Measurements from ENCODE around the gene KDF1.

KDF1 gene, protein sequence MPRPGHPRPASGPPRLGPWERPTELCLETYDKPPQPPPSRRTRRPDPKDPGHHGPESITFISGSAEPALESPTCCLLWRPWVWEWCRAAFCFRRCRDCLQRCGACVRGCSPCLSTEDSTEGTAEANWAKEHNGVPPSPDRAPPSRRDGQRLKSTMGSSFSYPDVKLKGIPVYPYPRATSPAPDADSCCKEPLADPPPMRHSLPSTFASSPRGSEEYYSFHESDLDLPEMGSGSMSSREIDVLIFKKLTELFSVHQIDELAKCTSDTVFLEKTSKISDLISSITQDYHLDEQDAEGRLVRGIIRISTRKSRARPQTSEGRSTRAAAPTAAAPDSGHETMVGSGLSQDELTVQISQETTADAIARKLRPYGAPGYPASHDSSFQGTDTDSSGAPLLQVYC

DNA sequence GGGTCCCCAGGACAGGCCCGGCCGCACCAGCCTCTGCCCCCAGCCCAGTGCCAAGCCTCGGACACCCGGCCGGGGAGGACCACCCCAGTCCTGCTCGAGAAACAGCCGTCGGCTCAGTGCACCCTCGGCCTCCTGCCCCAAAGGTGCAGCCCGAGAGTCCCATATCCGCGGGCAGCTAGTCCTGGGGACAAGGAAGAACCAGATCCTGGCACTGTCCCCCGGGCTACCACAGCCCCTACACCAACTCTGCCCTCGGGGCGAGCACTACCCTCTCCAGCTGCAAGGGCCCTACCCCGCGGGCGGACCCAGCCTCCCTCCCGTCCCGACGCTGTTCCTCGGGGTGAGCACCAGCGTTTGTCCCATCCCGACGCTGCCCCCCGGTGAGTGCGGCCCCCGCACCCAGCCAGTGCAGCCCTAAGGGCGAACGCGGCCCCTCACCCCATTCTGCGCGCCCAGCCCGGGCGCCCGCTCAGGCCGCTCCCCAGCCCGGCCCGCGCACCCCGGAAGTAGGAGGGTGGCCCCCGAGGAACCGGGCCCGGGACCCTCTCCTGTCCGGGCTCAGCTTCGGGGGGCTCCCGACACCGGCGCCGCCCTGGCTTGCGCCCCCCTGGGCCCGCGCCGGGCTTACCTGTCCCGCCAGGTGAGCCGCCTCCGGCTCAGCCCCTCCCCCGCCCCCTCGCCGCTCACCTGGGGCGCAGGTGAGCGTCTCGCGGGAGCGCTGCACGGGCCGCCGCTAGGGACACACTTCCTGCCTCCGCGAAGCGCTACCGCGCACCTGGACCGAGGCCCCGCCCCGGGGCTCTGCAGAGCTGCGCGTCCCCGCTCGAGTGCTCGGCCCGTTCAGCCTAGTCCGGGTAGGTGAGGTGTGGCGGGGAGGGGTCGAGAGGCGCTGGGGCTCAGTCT, at the start of gene KDF1:
Gene KDF1, minus strand, starts transcription at position 747 of the 903 bp plus-strand sequence. CDS start 8,088 bp downstream, outside the sequence.
- Histone ChIP-seq H3K4me3 (ENCODE audit: low read length) (peak within 1 kb of the TSS; percentile 66), H3K27me3 (ENCODE audit: insufficient read depth, low read length) (peaks cover 40% of the 10 kb centered on the region), H3K36me3 (ENCODE audit: insufficient read depth, low read depth, low read length) (no peaks in the 10 kb centered on the region), H3K27ac (ENCODE audit: low read length) (no peak within 1 kb of the TSS), H3K9me3 (ENCODE audit: insufficient read depth, low read depth, low read length) (no peaks in the 10 kb centered on the region), H3K4me1 (ENCODE audit: insufficient read depth, low read length) (no peaks in the 10 kb centered on the region), H3K9ac (ENCODE audit: low read depth, low read length) (peak within 1 kb of the TSS; percentile 62)

DNA sequence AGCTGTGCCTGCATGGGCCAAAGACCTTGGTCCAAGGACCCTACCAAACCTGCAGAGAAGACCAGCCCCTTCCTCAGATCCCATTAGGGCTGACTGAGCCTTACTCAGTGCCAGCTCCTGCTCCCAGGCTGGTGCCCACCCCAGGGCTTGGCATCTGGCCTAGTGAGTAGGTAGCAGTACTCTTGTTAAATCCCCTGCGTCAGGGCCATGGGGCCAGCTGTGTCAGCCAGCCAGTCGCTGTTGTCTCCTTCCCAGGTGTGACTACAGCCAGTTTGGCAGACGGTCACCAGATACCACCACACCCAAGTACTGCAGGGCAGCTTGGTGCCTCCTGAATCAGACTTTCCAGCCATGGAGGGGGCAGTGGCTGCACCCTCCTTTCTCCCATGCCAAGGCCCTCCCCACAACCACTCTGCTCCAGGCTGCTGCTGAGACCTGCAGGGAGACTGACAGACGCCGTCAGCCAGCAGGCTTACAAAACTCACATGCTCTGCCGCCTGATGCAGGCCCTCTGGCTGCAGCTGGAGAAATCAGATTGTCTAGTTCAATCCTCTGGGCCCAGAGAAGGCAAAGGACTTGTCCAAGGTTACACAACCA, 49.4 kb upstream of the KDF1 start:
- Histone ChIP-seq H3K36me3 (ENCODE audit: insufficient read depth, low read depth, low read length) (peaks cover 36% of the 10 kb centered on the region), H3K9me3 (ENCODE audit: insufficient read depth, low read depth, low read length) (no peaks in the 10 kb centered on the region), H3K27me3 (ENCODE audit: insufficient read depth, low read length) (no peaks in the 10 kb centered on the region), H3K4me1 (ENCODE audit: insufficient read depth, low read length) (peaks cover 40% of the 10 kb centered on the region), H3K27ac (ENCODE audit: low read length) (peak overlapping the region; percentile 35), H3K4me3 (ENCODE audit: low read length) (peak overlapping the region; percentile 97), H3K9ac (ENCODE audit: low read depth, low read length) (peak overlapping the region; percentile 50; the same call in 1 of the 2 replicates)

DNA sequence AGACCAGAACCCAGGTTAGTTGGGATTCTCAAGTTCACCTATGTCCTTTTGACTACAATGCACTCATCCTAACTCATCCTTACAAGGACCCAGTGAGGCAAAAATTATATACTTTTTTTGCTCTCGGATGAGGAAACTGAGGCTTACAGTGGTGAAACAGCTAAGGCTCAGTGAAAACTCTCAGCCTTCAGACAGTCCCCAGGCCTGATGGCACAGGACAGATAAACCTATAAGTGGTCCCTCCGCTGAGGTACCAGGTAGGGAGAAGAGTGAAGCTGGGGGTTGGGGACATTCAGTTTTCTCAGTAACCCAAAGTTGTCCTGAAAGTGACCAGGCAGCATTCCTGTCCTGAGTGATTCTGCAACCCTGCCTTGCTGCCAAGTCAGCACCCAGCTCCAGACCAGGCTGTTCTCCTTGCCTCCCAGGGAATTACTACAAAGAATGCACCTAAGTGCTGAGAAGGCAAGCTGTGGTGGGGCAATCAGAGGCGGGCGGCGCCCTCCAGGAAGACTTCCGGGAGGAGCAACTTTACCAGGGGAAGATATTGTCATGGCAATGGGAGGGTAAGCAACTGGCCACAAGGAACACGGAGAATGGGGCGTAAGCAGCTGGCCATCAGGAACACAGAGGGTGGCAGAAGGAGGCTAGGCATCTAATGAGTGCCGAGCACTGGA, 47.8 kb upstream of the KDF1 start:
- Histone ChIP-seq H3K9me3 (ENCODE audit: insufficient read depth, low read depth, low read length) (no peaks in the 10 kb centered on the region), H3K36me3 (ENCODE audit: insufficient read depth, low read depth, low read length) (peaks cover 50% of the 10 kb centered on the region), H3K27ac (ENCODE audit: low read length) (peak overlapping the region; percentile 42), H3K9ac (ENCODE audit: low read depth, low read length) (peak overlapping the region; percentile 60), H3K4me1 (ENCODE audit: insufficient read depth, low read length) (peaks cover 52% of the 10 kb centered on the region), H3K27me3 (ENCODE audit: insufficient read depth, low read length) (no peaks in the 10 kb centered on the region), H3K4me3 (ENCODE audit: low read length) (peak overlapping the region; percentile 97; the same call in 1 of the 2 replicates)

DNA sequence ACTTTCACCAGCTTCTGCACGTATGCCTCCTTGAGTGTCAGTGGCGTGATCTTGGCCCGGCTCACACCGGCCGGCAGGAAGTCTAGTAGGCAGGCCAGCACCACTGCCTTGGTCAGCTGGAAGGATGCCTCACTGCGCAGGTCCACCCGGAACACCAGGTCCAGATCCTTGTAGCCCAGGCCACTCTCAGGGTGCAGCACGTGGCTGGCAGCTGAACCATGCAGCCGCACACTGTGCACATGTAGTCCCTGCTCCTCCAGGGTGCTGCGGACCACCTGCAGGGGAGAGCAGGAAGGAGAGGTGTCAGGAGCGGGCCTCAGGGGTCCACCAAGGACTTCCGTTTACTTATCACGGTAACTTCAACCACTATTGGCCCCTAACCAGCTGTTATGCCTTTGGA, 46.4 kb upstream of the KDF1 start:
- Histone ChIP-seq H3K9ac (ENCODE audit: low read depth, low read length) (peak overlapping the region; percentile 76), H3K9me3 (ENCODE audit: insufficient read depth, low read depth, low read length) (no peaks in the 10 kb centered on the region), H3K27ac (ENCODE audit: low read length) (peak overlapping the region; percentile 94), H3K27me3 (ENCODE audit: insufficient read depth, low read length) (no peaks in the 10 kb centered on the region), H3K4me1 (ENCODE audit: insufficient read depth, low read length) (peaks cover 52% of the 10 kb centered on the region), H3K36me3 (ENCODE audit: insufficient read depth, low read depth, low read length) (peaks cover 55% of the 10 kb centered on the region), H3K4me3 (ENCODE audit: low read length) (peak overlapping the region; percentile 24; the same call in 1 of the 2 replicates)

DNA sequence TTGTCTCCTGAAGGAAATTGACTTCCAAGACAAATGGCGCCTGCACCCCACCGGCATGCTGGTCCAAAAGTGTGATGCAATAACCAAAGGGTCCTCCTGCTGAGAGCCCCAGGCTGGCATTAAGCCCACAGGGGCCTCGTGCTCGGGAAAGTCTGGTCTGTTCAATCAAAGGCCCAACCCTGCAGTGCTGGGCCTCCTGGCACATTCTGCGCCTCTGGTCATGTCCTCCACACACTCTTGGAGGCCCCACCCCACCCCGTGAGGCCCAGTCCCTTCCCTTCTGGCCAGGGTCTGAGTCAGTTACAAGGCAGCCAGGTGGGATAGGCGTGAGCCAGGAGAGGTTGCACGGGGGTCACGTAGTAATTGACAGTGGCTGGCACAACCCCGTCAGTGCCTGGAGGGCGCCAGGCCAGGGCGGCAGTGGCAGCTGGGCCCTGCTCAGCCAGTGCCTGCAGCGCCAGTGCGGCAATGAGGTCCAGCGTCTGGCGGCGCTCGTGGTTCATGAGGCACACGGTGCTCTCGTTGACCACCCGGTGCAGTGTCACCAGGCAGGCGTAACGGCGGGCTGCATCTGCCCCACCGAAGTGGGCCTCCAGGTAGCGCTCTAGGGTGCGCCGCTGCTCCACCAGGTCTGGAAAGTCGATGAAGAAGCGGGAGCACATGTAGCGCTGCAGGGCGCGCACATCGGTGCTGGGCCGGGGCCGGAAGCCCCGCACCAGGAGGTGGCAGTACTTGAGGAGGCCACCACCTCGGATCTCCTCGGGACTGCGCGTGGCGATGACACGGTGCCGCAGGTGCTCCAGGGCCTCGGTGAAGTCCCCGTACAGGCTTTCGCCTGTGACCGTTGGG, 45.6 kb upstream of the KDF1 start:
- H3K27ac ChIP-seq (ENCODE audit: low read length), result peak overlapping the region; percentile 94
- no peaks in the 10 kb centered on the region for H3K27me3 ChIP-seq (ENCODE audit: insufficient read depth, low read length)
- peaks cover 58% of the 10 kb centered on the region for H3K36me3 ChIP-seq (ENCODE audit: insufficient read depth, low read depth, low read length)
- H3K9me3 ChIP-seq (ENCODE audit: insufficient read depth, low read depth, low read length), result no peaks in the 10 kb centered on the region
- H3K9ac ChIP-seq (ENCODE audit: low read depth, low read length), result peak overlapping the region; percentile 76; the same call in 1 of the 2 replicates
- H3K4me3 ChIP-seq (ENCODE audit: low read length), result no peak overlapping the region
- peaks cover 52% of the 10 kb centered on the region for H3K4me1 ChIP-seq (ENCODE audit: insufficient read depth, low read length)

DNA sequence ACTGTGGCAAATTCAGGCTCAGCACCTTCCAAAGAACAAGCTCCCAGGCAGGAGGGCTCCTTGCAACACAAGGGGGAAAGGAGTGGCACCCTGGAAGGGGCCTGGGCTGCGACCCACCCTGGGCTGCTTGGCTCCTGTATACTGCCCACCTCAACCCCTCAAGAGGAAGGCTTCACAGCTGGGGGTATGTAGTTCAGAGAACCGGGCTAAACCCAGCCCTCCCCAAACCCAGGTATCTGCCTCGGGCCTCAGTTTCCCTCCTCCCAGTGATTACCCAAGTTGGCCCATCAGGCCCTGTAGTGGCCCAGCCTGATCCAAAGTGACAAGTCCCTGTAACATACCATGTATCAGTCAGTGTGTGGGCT, 44.9 kb upstream of the KDF1 start:
- peaks cover 52% of the 10 kb centered on the region for H3K4me1 ChIP-seq (ENCODE audit: insufficient read depth, low read length)

DNA sequence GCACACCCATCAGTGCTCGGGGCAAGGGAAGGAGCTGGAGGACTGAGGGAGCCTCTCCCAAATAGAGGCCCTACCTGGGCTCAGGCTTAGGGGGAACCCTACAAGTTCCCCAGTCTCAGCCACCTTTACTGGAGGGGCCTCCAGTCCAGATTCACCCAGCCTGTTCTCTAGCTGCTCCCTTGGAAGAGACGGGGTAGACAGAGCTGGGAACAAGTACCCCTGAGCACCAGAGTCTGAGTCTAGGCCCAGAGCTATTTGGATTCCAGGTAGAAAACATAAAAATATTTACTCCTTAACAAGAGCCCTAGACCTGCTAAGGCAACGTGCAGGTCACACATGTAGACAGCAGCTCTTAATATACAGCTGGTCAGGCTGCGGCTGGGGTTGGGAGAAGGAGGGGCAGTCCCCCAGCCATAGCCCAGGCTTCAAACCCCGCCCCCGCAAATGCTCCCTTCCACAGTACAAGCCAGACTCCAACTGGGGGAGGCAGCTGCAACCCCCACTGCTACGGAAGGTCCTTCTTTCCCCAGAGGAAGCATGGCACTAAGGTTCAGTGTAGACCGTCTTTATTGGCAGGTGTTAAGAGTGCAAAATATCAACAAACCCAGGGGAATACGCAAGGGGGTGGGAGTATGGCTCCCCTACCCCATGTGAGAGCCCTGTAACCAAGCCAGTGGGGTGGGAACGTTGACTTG, 44.4 kb upstream of the KDF1 start:
- Histone ChIP-seq H3K4me3 (ENCODE audit: low read length) (no peak overlapping the region), H3K27ac (ENCODE audit: low read length) (peak overlapping the region; percentile 12), H3K36me3 (ENCODE audit: insufficient read depth, low read depth, low read length) (peaks cover 60% of the 10 kb centered on the region), H3K9ac (ENCODE audit: low read depth, low read length) (peak overlapping the region; percentile 19; the same call in 1 of the 2 replicates), H3K9me3 (ENCODE audit: insufficient read depth, low read depth, low read length) (no peaks in the 10 kb centered on the region), H3K27me3 (ENCODE audit: insufficient read depth, low read length) (no peaks in the 10 kb centered on the region), H3K4me1 (ENCODE audit: insufficient read depth, low read length) (peaks cover 52% of the 10 kb centered on the region)

More for the DNA sequence above, 44.9 kb upstream of the KDF1 start:
- Histone ChIP-seq H3K27me3 (ENCODE audit: insufficient read depth, low read length) (no peaks in the 10 kb centered on the region), H3K9me3 (ENCODE audit: insufficient read depth, low read depth, low read length) (no peaks in the 10 kb centered on the region), H3K4me3 (ENCODE audit: low read length) (no peak overlapping the region), H3K36me3 (ENCODE audit: insufficient read depth, low read depth, low read length) (peaks cover 61% of the 10 kb centered on the region), H3K9ac (ENCODE audit: low read depth, low read length) (peak overlapping the region; percentile 3; the same call in 1 of the 2 replicates), H3K27ac (ENCODE audit: low read length) (peak overlapping the region; percentile 12)

DNA sequence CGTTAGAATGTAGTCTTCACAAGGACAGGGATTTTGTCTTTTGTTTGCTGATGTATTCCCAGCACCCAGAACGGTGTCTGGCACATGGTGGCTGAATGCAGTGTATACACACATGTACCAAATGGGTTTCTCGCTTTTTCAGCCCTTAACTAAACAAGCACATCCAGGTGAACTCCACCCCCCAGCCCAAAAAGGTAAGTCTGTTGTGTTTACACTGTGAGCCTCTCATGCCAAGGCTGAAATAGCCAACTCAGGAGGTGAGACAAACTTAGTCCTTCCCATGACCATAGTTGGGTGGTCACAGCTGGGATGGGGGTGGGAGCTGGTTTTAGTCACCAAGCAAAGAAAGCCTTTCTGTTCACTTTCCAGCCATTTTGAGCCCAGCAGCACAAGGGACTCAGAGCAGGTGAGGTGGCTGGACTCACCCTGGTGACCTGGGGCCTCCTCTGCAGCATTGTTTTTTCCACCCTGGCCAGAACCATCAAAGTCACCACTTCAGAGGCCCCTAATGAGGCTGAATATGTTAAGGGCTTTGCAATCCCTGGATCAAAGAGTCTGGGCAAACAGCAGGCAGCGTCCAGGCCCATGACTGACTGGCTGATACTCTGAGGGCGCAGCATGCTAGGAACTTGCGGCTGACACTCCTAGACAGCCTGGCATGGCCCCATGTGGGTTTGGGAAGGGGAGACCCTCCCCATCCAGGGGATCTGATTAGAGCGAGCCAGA, 43.6 kb upstream of the KDF1 start:
- Histone ChIP-seq H3K4me3 (ENCODE audit: low read length) (no peak overlapping the region), H3K9ac (ENCODE audit: low read depth, low read length) (peak overlapping the region; percentile 19; the same call in 1 of the 2 replicates), H3K27ac (ENCODE audit: low read length) (peak overlapping the region; percentile 12), H3K27me3 (ENCODE audit: insufficient read depth, low read length) (no peaks in the 10 kb centered on the region), H3K36me3 (ENCODE audit: insufficient read depth, low read depth, low read length) (peaks cover 54% of the 10 kb centered on the region), H3K4me1 (ENCODE audit: insufficient read depth, low read length) (peaks cover 50% of the 10 kb centered on the region), H3K9me3 (ENCODE audit: insufficient read depth, low read depth, low read length) (no peaks in the 10 kb centered on the region)

DNA sequence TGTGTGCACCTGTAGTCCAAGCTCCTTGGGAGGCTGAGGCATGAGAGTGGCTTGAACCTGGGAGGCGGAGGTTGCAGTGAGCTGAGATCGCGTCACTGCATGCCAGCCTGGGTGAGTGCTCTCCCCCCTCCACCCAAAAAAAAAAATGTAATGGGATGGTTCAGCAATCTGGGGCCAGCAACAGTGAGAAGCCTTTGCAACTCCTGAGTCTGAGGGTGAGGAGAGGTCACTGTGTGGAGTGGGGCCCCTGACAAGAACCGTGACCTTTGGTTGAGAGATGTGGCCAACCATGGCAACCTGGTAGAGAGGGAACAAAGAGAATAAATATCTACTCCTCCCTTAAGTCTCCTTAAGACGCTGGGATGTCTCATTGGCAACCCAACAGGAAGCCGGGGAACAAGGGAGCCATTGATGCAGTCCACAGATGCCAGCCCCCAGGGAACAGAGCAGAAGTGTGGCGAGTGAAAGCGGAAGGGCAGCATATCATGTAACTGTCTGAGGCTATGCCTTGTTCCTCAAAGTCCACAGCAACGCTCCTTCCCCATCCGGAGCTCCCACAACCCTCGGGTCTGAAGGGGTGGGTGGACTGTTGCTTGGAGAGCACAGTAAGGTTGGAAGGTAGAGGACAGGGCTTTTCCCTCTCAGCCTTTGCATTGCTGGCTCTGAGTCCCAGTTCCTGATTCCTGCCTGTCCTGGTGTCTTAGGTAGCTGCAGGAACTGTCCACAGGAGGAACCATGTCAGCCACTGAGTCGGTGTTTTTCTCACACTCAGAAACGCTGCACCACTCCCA, 41.5 kb upstream of the KDF1 start:
- Histone ChIP-seq H3K27ac (ENCODE audit: low read length) (no peak overlapping the region), H3K27me3 (ENCODE audit: insufficient read depth, low read length) (no peaks in the 10 kb centered on the region), H3K4me3 (ENCODE audit: low read length) (no peak overlapping the region), H3K9me3 (ENCODE audit: insufficient read depth, low read depth, low read length) (no peaks in the 10 kb centered on the region), H3K4me1 (ENCODE audit: insufficient read depth, low read length) (peaks cover 50% of the 10 kb centered on the region), H3K9ac (ENCODE audit: low read depth, low read length) (no peak overlapping the region), H3K36me3 (ENCODE audit: insufficient read depth, low read depth, low read length) (peaks cover 56% of the 10 kb centered on the region)
